HFF-Myc (cell line): ENCODE measurements around the gene MATN3.

ENCODE experiments used
- DNase-seq: peaks from one replicate; pipeline ENCODE4 v3.0.0-alpha.2; 2011; ENCODE audit warnings: low read depth; ENCODE audit errors: extremely low read depth
- H3K4me3 ChIP-seq: replicated peaks from 2 replicates; pipeline ENCODE4 v1.5.1; 2011; ENCODE audit warnings: low read depth, mild to moderate bottlenecking, control low read depth, low read length
- TF ChIP-seq, protein P1 (sequence below): IDR thresholded peaks from 2 replicates; pipeline ENCODE4 v1.5.1; 2012; ENCODE audit warnings: mild to moderate bottlenecking, low read depth, low read length, control low read depth; ENCODE audit errors: missing control alignments

Gene MATN3

DNA sequence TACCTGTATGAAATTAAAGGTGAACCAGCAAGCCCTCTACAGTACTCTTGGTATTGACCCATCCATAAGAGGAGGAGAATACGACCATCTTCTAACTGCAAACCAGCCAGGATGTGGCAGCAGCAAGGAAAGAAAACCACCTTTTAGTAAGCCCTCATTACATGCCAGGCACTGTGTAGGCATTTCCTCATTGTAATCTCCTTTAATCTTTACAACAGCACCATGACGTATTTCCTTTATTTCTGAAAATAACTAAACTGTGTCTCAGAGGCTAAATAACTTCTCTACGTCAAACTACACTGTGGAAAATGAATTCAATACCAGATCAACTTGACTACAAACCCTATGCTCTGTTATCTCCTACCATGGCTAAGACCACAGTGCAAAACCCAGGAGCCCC is 40.8 kb downstream of the MATN3 start:
- TF ChIP-seq, protein P1, sequence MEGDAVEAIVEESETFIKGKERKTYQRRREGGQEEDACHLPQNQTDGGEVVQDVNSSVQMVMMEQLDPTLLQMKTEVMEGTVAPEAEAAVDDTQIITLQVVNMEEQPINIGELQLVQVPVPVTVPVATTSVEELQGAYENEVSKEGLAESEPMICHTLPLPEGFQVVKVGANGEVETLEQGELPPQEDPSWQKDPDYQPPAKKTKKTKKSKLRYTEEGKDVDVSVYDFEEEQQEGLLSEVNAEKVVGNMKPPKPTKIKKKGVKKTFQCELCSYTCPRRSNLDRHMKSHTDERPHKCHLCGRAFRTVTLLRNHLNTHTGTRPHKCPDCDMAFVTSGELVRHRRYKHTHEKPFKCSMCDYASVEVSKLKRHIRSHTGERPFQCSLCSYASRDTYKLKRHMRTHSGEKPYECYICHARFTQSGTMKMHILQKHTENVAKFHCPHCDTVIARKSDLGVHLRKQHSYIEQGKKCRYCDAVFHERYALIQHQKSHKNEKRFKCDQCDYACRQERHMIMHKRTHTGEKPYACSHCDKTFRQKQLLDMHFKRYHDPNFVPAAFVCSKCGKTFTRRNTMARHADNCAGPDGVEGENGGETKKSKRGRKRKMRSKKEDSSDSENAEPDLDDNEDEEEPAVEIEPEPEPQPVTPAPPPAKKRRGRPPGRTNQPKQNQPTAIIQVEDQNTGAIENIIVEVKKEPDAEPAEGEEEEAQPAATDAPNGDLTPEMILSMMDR: no peak
- no peak for DNase-seq
- H3K4me3 ChIP-seq: no peak overlapping the region

DNA sequence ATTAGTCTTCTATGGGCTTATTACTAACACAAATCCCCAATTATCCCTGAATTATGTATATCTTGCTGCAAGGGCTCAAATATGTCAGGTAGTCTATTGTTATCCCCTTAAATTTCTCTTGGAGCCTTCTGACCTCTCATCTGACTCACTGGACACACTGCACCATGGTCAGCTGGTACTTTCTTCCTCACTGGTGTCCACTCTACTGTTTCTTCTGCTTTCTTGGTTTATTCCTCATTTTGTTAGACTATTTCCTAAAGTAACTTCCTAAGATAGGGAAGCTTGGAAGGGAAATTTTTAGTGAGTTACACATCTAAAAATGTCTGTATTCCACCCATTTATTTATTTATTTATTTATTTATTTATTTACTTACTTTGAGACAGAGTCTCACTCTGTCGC is 49.1 kb downstream of the MATN3 start:
- H3K4me3 ChIP-seq: no peak overlapping the region
- TF ChIP-seq, protein P1: no peak
- DNase-seq: no peak

DNA sequence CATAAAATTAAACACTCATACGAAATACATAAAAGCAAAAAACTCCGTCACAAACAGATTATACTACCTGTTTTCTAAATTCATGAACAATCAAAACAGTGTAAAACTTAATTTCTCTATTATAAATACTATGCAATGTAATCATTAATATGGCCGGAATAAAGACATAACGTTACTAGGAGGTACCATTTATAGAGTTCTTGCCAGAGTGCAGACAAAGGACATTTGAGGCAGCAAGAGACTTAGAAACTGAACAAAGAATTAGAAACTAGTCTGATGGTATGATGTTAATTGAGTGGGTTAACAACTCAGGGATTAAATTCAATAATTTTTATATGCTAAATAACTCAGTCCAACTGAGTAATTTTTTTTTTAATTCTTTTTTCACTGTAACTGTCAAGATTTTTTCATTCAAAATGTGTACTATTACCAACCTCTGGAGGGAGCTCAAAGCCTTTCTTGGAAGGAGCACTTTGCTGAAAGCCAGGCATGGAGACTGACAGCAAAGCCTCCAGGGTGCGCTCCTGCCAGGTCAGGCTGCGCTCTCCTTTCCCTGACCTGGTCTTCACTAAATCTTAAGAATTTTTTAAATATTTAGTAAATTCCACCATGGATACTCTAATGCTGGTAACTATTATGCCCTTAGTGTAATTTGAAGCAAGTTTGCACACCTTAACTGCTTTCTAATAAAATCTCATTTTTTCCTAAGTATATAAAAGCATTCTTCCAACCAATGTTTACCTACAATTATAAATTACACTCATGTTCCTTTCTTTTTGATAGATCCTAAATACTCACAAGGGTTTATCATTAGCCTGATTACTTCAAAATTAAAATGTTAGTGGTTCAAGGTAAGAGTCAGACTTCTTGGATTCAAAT is 56.7 kb downstream of the MATN3 start:
- TF ChIP-seq, protein P1: peak; percentile 71
- H3K4me3 ChIP-seq: no peak overlapping the region
- peak; percentile 44 for DNase-seq

DNA sequence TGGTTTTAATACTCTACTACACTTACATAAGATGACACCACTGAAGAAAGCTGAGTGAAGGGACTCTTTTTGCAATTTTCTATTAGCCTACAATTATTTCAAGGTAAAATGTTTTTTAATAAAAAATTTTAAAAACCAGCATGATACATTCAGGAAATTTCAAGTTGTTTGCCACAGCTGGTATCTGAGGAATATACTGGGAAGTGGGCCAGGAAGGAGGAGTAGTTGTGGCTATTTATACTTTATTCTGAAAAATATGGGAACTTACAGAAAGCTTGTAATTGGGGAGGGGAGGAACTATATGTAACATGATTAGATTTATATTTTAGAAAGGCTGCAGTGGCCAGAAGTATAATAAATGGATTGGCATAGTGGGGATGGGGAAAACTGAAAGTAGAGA is 63.4 kb downstream of the MATN3 start:
- H3K4me3 ChIP-seq: no peak overlapping the region
- DNase-seq: peak; percentile 7
- TF ChIP-seq, protein P1: no peak

DNA sequence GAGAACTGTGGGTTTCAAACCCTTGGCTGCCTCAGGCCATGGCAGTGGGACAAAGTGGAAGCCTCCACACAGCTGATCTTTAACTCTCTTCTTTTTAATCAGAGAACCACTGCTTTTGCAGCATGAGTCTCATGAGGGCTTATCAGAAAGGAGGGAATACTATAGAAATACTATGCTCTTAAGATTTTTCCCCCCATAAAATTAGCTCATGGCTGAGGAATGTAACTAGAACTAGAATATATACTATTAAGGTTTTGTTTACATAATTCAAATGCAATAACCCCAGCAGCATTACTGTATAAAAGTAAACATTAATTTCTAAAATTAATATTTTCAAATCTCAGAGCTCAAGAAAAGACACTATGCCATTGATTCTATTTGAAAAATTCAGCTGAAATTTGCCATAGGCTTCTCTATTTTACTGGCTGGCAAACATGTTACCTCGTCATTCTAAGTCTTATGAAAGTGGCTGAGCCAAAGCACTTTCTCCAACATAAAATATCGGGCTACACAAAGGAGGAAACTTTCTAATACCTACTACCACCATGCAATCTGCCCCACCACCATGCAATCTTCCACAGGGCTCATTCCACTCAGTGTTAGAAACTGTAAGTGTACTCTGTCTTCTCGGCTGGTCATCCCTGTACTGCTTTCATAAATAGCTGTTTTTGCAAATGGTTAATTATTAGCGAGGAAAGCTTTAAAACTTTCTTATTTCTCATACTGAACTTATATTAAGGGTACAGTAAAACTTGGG is 65.1 kb downstream of the MATN3 start:
- no peak overlapping the region for H3K4me3 ChIP-seq
- TF ChIP-seq, protein P1: no peak

DNA sequence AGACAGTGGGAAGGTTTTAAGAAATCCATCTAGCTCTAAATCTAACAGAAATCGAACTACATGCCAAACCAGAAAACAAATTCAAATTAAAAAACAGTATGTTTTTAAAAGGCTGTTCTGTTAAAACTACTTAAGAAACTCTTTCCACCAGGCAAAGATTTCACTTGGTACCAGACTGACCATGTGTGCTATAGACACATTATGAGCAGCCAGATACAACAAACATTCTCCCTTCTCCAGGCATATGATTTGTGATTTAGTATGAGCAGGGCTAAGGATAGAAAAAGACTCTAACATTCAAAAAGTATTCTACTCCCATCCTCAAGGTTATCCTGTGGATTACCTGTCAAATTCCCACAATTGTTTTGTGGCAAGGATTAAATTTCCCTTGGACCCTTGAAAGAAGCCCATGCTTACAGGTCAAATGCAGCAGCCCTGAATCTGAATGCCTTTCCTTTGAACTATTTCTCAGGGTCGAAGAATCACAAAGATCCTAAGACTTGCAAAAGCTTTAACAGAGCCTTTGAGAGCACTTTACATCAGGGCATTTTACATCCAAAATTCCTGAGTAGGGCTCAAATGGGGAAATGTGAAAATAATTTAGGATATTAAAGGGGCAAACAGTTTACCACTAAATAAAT is 68.1 kb downstream of the MATN3 start:
- no peak for DNase-seq
- TF ChIP-seq, protein P1: no peak
- no peak overlapping the region for H3K4me3 ChIP-seq

More for the DNA sequence above, 65.1 kb downstream of the MATN3 start:
- DNase-seq: no peak
